ENCODE data around the gene RPL38.

RPL38 gene

GRCh38 chr17:74170924-74171323 lies 32.6 kb upstream of the RPL38 start:
- Histone ChIP-seq H3F3A (ENCODE audit: insufficient read depth) (no peaks in the 10 kb centered on the region), H3K4me2 (ENCODE audit: low read depth, low read length, poor library complexity, severe bottlenecking) (no peak overlapping the region), H4K20me1 (ENCODE audit: low read depth, low read length) (no peaks in the 10 kb centered on the region), H3K27me3 (ENCODE audit: low read length) (no peaks in the 10 kb centered on the region; the same call in 1 of the 2 replicates), H3K4me3 (ENCODE audit: insufficient read depth, low read length, poor library complexity, severe bottlenecking) (no peak overlapping the region), H3K9me3 (ENCODE audit: insufficient read depth, low read length) (no peaks in the 10 kb centered on the region), H2AFZ (ENCODE audit: low read depth, low read length, severe bottlenecking) (no peak overlapping the region), H3K27ac (ENCODE audit: low read depth, low read length) (no peak overlapping the region), H3K9ac (ENCODE audit: low read length) (no peak overlapping the region), H3K79me2 (ENCODE audit: insufficient read depth, low read length) (no peaks in the 10 kb centered on the region), H3K36me3 (ENCODE audit: low read length) (no peaks in the 10 kb centered on the region), H3K9me2 (replicated peaks; ENCODE audit: insufficient read depth, low read length) (no peaks in the 10 kb centered on the region)
- no peak for TF ChIP-seq EZH2phosphoT487 (conservative IDR thresholded peaks at IDR 0.05; ENCODE audit: low read length)
- TF ChIP-seq CTCF (IDR thresholded peaks at IDR 0.05; ENCODE audit: insufficient read depth, low read length, poor library complexity, severe bottlenecking): no peak

- Histone ChIP-seq H4K20me1 (ENCODE audit: low read depth, low read length) (no peaks in the 10 kb centered on the region), H3K27me3 (ENCODE audit: low read length) (no peaks in the 10 kb centered on the region; the same call in 1 of the 2 replicates), H3K9me3 (ENCODE audit: insufficient read depth, low read length) (no peaks in the 10 kb centered on the region)
Observed at GRCh38 chr17:74172700-74173099, 30.8 kb upstream of the RPL38 start.

GRCh38 chr17:74176546-74177001 lies 26.9 kb upstream of the RPL38 start:
- Histone ChIP-seq H3K9ac (ENCODE audit: low read length) (no peak overlapping the region), H3K36me3 (ENCODE audit: low read length) (no peaks in the 10 kb centered on the region), H3K4me2 (ENCODE audit: low read depth, low read length, poor library complexity, severe bottlenecking) (no peak overlapping the region), H3K4me3 (ENCODE audit: insufficient read depth, low read length, poor library complexity, severe bottlenecking) (no peak overlapping the region), H4K20me1 (ENCODE audit: low read depth, low read length) (no peaks in the 10 kb centered on the region), H3K9me3 (ENCODE audit: insufficient read depth, low read length) (no peaks in the 10 kb centered on the region), H3K27me3 (ENCODE audit: low read length) (no peaks in the 10 kb centered on the region; the same call in 1 of the 2 replicates), H2AFZ (ENCODE audit: low read depth, low read length, severe bottlenecking) (no peak overlapping the region), H3K9me2 (replicated peaks; ENCODE audit: insufficient read depth, low read length) (no peaks in the 10 kb centered on the region), H3F3A (ENCODE audit: insufficient read depth) (no peaks in the 10 kb centered on the region), H3K27ac (ENCODE audit: low read depth, low read length) (no peak overlapping the region), H3K79me2 (ENCODE audit: insufficient read depth, low read length) (no peaks in the 10 kb centered on the region)
- TF ChIP-seq EZH2phosphoT487 (conservative IDR thresholded peaks at IDR 0.05; ENCODE audit: low read length) (no peak), CTCF (IDR thresholded peaks at IDR 0.05; ENCODE audit: insufficient read depth, low read length, poor library complexity, severe bottlenecking) (peak; percentile 55)

More at GRCh38 chr17:74172700-74173099, 30.8 kb upstream of the RPL38 start:
- Histone ChIP-seq H3K4me2 (ENCODE audit: low read depth, low read length, poor library complexity, severe bottlenecking) (no peak overlapping the region), H3K79me2 (ENCODE audit: insufficient read depth, low read length) (no peaks in the 10 kb centered on the region), H3K27ac (ENCODE audit: low read depth, low read length) (no peak overlapping the region), H3K9me2 (replicated peaks; ENCODE audit: insufficient read depth, low read length) (no peaks in the 10 kb centered on the region), H3K9ac (ENCODE audit: low read length) (no peak overlapping the region), H3F3A (ENCODE audit: insufficient read depth) (no peaks in the 10 kb centered on the region), H3K36me3 (ENCODE audit: low read length) (no peaks in the 10 kb centered on the region), H3K4me3 (ENCODE audit: insufficient read depth, low read length, poor library complexity, severe bottlenecking) (no peak overlapping the region), H2AFZ (ENCODE audit: low read depth, low read length, severe bottlenecking) (no peak overlapping the region)
- no peak for TF ChIP-seq EZH2phosphoT487 (conservative IDR thresholded peaks at IDR 0.05; ENCODE audit: low read length)
- no peak for TF ChIP-seq CTCF (IDR thresholded peaks at IDR 0.05; ENCODE audit: insufficient read depth, low read length, poor library complexity, severe bottlenecking)

Data from SU-DHL-6 (cell line).